ENCODE results near the gene CHRD.

GRCh38 chr3:184346480-184347190 is 33.2 kb upstream of the CHRD start:
- no peak for TF ChIP-seq FOSL2 (IDR thresholded peaks at IDR 0.05; ENCODE audit: borderline replicate concordance, low read depth)
- TF ChIP-seq JUND (IDR thresholded peaks at IDR 0.05): no peak
- no peak for TF ChIP-seq REST (IDR thresholded peaks at IDR 0.05; ENCODE audit: low read depth, low read length)
- no peak for TF ChIP-seq EZH2phosphoT487 (IDR thresholded peaks at IDR 0.05; ENCODE audit: borderline replicate concordance, low read depth)
- no peak for TF ChIP-seq EP300 (IDR thresholded peaks at IDR 0.05; ENCODE audit: borderline replicate concordance in 1 of 2, low read depth in 1 of 2, low read length in 1 of 2)
- TF ChIP-seq USF1 (IDR thresholded peaks at IDR 0.05; ENCODE audit: borderline replicate concordance, low read depth): no peak
- no peak for TF ChIP-seq SIN3A (IDR thresholded peaks at IDR 0.05; ENCODE audit: borderline replicate concordance, low read depth, low read length)
- TF ChIP-seq CTCF (IDR thresholded peaks at IDR 0.05): no peak
- TF ChIP-seq TAF1 (IDR thresholded peaks at IDR 0.05; ENCODE audit: borderline replicate concordance, low read depth, low read length): no peak
- no peak for TF ChIP-seq GATA2 (CRISPR knock-in tag; IDR thresholded peaks at IDR 0.05)
- no peak for TF ChIP-seq SMC3 (IDR thresholded peaks at IDR 0.05; ENCODE audit: low read depth, low read length)
- no peak for TF ChIP-seq YY1 (IDR thresholded peaks at IDR 0.05; ENCODE audit: low read depth)
- TF ChIP-seq POLR2AphosphoS5 (IDR thresholded peaks at IDR 0.05; ENCODE audit: low read depth, low read length): no peak
